ENCODE measurements around the gene ZNF436.

DNA sequence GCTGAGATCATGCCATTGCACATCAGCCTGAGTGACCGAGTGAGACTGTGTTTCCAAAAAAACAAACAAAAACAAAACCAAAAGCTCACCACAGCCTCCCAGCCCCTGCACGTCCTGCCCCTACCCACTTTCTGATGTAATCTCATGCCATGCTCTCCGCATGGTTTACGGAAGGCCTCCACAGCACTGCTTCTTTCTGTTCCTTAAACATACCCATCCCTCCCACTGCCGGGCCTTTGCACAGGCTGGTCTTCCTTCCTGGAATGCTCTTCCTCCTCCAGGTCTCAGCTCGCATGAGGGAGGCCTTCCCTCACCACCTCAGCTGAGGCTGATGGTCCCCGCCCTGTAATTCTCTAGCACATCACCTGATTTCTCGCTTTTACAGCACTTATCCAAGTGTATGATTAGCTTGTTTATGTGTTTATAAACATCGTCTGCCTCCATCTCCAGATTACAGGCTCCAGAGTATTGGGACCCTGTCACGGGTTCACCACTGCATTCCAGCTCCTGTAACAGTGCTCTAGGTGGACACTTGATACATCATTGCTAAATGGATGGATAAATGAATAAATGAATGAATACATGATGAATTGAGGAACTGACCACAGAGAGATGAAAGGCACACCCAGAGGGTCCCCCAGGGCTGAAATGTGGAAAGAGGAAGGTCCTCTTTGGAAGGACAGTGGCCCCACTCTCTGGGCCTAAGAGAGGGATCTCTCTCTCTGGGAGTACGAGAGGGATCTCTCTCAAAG, 32.8 kb upstream of the ZNF436 start:
- TF ChIP-seq, protein P1, sequence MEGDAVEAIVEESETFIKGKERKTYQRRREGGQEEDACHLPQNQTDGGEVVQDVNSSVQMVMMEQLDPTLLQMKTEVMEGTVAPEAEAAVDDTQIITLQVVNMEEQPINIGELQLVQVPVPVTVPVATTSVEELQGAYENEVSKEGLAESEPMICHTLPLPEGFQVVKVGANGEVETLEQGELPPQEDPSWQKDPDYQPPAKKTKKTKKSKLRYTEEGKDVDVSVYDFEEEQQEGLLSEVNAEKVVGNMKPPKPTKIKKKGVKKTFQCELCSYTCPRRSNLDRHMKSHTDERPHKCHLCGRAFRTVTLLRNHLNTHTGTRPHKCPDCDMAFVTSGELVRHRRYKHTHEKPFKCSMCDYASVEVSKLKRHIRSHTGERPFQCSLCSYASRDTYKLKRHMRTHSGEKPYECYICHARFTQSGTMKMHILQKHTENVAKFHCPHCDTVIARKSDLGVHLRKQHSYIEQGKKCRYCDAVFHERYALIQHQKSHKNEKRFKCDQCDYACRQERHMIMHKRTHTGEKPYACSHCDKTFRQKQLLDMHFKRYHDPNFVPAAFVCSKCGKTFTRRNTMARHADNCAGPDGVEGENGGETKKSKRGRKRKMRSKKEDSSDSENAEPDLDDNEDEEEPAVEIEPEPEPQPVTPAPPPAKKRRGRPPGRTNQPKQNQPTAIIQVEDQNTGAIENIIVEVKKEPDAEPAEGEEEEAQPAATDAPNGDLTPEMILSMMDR (IDR thresholded peaks at IDR 0.05; ENCODE audit: low read length): no peak
- TF ChIP-seq EZH2 (IDR thresholded peaks at IDR 0.05; ENCODE audit: borderline replicate concordance, low read length): no peak

Data from OCI-LY1 (cell line).